Measurements from ENCODE around the gene SHMT1. TPM values are rescaled to one million over a fixed set of nuclear protein-coding genes. Genes with fewer than 3 reads are reported as not detected.

The SHMT1 gene
- total RNA-seq, 1 donor from 2014 or later: 3.9 TPM

DNA sequence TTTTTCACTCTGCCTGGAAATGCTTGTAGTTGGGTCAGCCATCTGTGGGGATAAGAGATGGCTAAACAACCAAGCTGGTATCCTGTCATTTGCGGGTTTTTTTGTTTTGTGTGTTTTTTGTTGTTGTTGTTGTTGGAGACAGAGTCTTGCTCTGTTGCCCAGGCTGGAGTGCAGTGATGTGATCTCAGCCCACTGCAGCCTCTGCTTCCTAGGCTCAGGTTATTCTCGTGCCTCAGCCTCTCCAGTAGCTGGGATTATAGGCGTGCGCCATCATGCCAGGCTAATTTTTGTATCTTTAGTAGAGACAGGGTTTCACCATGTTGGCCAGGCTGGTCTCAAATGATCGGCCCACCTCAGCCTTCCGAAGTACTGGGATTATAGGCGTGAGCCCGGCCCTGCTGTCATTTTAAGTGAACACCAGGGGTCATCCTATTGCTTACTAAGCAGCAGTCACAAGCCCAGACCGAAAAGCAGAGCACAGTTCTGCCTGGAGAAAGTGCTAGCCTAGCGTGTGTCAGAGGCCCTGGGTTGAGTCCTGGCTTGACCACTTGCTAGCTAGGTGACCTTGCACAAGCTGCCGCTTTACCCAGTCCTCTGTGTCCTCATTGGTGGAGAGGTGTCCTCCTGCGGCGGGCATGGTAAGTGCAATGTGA lies 43.6 kb downstream of the SHMT1 start:
- peaks cover 13% of the 10 kb centered on the region for H3K36me3 Mint-ChIP-seq (ENCODE audit: low read depth)
- H3K27me3 Mint-ChIP-seq (ENCODE audit: low read depth): no peaks in the 10 kb centered on the region

DNA sequence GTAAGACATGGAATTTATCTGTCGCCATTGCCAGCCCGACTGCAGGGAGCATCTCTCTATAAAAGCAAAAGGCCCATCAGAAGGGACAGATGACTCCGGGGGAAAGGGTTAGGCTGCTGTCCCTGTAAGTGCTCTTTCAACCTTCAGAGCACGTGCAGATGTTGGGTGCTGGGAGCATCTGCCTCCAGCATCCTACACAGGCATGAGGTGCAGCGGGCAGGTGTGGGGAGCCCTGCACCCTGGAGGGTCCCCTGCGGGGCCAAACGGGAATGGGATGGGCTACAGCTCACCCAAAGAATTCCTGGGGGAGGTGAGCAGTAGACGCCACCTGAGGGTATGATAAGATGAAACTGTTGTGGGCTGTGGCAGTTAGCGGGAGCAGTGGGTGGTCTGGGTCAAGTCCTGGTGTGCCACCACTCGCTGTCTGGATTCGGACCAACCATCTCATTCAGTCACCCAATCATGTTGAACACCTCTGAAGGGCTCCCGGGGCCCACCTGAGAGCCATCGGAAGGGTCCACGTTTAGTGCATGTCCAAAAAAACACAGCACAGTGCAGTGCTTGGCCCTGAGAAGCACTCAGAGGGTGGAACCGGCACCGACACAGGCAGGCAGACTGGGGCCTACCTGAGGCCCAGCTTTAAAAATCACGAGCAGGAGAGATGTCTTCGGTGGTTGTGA lies 44.4 kb downstream of the SHMT1 start:
- H3K27ac Mint-ChIP-seq (ENCODE audit: unreplicated experiment): peak overlapping the region; percentile 69
- no peaks in the 10 kb centered on the region for H3K27me3 Mint-ChIP-seq (ENCODE audit: low read depth)
- no peak for DNase-seq (ENCODE audit: low spot score)
- peaks cover 56% of the 10 kb centered on the region for H3K4me1 Mint-ChIP-seq (ENCODE audit: low read depth)
- TF ChIP-seq, protein P1, sequence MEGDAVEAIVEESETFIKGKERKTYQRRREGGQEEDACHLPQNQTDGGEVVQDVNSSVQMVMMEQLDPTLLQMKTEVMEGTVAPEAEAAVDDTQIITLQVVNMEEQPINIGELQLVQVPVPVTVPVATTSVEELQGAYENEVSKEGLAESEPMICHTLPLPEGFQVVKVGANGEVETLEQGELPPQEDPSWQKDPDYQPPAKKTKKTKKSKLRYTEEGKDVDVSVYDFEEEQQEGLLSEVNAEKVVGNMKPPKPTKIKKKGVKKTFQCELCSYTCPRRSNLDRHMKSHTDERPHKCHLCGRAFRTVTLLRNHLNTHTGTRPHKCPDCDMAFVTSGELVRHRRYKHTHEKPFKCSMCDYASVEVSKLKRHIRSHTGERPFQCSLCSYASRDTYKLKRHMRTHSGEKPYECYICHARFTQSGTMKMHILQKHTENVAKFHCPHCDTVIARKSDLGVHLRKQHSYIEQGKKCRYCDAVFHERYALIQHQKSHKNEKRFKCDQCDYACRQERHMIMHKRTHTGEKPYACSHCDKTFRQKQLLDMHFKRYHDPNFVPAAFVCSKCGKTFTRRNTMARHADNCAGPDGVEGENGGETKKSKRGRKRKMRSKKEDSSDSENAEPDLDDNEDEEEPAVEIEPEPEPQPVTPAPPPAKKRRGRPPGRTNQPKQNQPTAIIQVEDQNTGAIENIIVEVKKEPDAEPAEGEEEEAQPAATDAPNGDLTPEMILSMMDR (IDR thresholded peaks at IDR 0.05): no peak
- H3K36me3 Mint-ChIP-seq (ENCODE audit: low read depth): peaks cover 5% of the 10 kb centered on the region
- H3K4me3 Mint-ChIP-seq (ENCODE audit: unreplicated experiment): peak overlapping the region; percentile 25
- no peaks in the 10 kb centered on the region for H3K9me3 Mint-ChIP-seq (ENCODE audit: low read depth)

More for the DNA sequence above, 43.6 kb downstream of the SHMT1 start:
- H3K4me1 Mint-ChIP-seq (ENCODE audit: low read depth): peaks cover 55% of the 10 kb centered on the region
- TF ChIP-seq, protein P1 (IDR thresholded peaks at IDR 0.05): peak; percentile 79
- H3K27ac Mint-ChIP-seq (ENCODE audit: unreplicated experiment): peak overlapping the region; percentile 57
- H3K9me3 Mint-ChIP-seq (ENCODE audit: low read depth): no peaks in the 10 kb centered on the region
- H3K4me3 Mint-ChIP-seq (ENCODE audit: unreplicated experiment): peak overlapping the region; percentile 47
- no peak for DNase-seq (ENCODE audit: low spot score)

DNA sequence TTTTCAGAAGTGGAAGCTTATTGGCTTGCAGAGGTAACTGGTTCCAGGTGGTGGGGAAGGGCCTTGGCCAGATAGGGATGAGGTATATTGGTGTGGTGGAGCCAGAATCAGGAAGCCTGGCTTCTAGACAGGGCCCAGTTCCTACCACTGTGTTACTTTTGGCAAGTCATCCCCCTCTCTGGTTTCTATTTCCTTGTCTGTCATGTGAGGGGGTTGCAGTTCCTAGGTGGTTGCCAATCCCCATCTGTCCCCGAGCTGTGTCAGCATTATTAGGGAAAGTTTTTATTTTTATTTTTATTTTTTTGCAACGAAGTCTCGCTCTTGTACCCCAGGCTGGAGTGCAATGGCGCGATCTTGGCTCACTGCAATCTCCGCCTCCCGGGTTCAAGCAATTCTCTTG lies 45.2 kb downstream of the SHMT1 start:
- Mint-ChIP-seq H3K4me1 (ENCODE audit: low read depth) (peaks cover 64% of the 10 kb centered on the region), H3K27me3 (ENCODE audit: low read depth) (no peaks in the 10 kb centered on the region), H3K4me3 (ENCODE audit: unreplicated experiment) (peak overlapping the region; percentile 19), H3K36me3 (ENCODE audit: low read depth) (peaks cover 4% of the 10 kb centered on the region), H3K27ac (ENCODE audit: unreplicated experiment) (peak overlapping the region; percentile 5), H3K9me3 (ENCODE audit: low read depth) (no peaks in the 10 kb centered on the region)
- DNase-seq (ENCODE audit: low spot score): no peak
- TF ChIP-seq, protein P1 (IDR thresholded peaks at IDR 0.05): no peak

- TF ChIP-seq, protein P1 (IDR thresholded peaks at IDR 0.05): no peak
- H3K27ac Mint-ChIP-seq (ENCODE audit: unreplicated experiment): peak overlapping the region; percentile 98
- peak overlapping the region; percentile 95 for H3K4me3 Mint-ChIP-seq (ENCODE audit: unreplicated experiment)
- H3K4me1 Mint-ChIP-seq (ENCODE audit: low read depth): peaks cover 79% of the 10 kb centered on the region
- no peak for DNase-seq (ENCODE audit: low spot score)
- no peaks in the 10 kb centered on the region for H3K27me3 Mint-ChIP-seq (ENCODE audit: low read depth)
- no peaks in the 10 kb centered on the region for H3K9me3 Mint-ChIP-seq (ENCODE audit: low read depth)
- H3K36me3 Mint-ChIP-seq (ENCODE audit: low read depth): no peaks in the 10 kb centered on the region
Measured at GRCh38 chr17:18315961-18316360, 47.4 kb downstream of the SHMT1 start.

DNA sequence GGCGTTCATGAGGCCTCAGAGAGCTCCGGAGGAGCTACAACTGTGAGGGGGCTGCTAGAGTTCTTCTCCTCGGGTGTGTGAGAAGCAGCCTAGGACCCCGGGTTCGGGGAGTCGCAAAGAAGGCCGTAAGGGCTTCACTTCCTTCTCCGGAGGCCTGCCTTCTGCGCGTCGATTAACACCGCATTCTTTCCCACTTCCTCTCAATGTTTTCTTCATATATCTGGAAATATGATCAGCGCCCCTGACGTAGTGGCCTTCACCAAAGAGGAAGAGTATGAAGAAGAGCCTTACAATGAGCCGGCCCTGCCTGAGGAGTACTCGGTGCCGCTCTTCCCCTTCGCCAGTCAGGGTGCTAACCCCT lies 47.8 kb downstream of the SHMT1 start:
- Mint-ChIP-seq H3K4me3 (ENCODE audit: unreplicated experiment) (peak overlapping the region; percentile 95), H3K27ac (ENCODE audit: unreplicated experiment) (peak overlapping the region; percentile 98), H3K36me3 (ENCODE audit: low read depth) (no peaks in the 10 kb centered on the region), H3K9me3 (ENCODE audit: low read depth) (no peaks in the 10 kb centered on the region), H3K27me3 (ENCODE audit: low read depth) (no peaks in the 10 kb centered on the region), H3K4me1 (ENCODE audit: low read depth) (peaks cover 75% of the 10 kb centered on the region)
- DNase-seq (ENCODE audit: low spot score): no peak
- TF ChIP-seq, protein P1 (IDR thresholded peaks at IDR 0.05): no peak
